Tibial artery (tissue), 4 donors: Measurements from ENCODE around the gene SMCHD1.
"Not testable (repeated sequence)": the region's sequence is repeated elsewhere in the genome, so short reads cannot be mapped to it uniquely, and the experiment has no call there.

Source experiments
- DNase-seq, 2 donors: peaks; one replicate each; pipeline ENCODE4 v3.0.0-alpha.2; 2019
- H3K27ac ChIP-seq, 2 donors: fragments of 200-600 bp; sonication (generic) in 1 of 2; 1 replicate in 1 of 2; 2 replicates in 1 of 2; pipeline ENCODE4 v1.5.1; 2018 to 2019; ENCODE audit warnings: mild to moderate bottlenecking in 1 of 2
- H3K27me3 ChIP-seq, 2 donors: fragments of 200-600 bp; sonication (generic) in 1 of 2; one replicate each; pipeline versions ENCODE4 v1.5.1 to v1.6.0; 2016 to 2019
- H3K36me3 ChIP-seq, 3 donors: fragments of 200-600 bp; sonication (generic) in 2 of 3; one replicate each; pipeline ENCODE4 v1.5.1; 2016 to 2019; ENCODE audit warnings: mild to moderate bottlenecking in 2 of 3
- H3K4me1 ChIP-seq, 4 donors: fragments of 200-600 bp; sonication (generic) in 2 of 4; 1 replicate in 3 of 4; 2 replicates in 1 of 4; pipeline ENCODE4 v1.5.1; 2016 to 2019
- H3K4me3 ChIP-seq, 2 donors: fragments of 200-600 bp; sonication (generic) in 1 of 2; 1 replicate in 1 of 2; 2 replicates in 1 of 2; pipeline ENCODE4 v1.5.1; 2018 to 2019; ENCODE audit warnings: mild to moderate bottlenecking in 2 of 2
- H3K9me3 ChIP-seq, 3 donors: fragments of 200-600 bp; sonication (generic) in 1 of 3; one replicate each; pipeline ENCODE4 v1.5.1; 2016 to 2019
- intact Hi-C: fragments of 100-400 bp; cut with DNase I; formaldehyde crosslinking; loops from one replicate; pipeline ENCODE4 v1.15.0; 2023; ENCODE audit warnings: low total_unique reads
- TF ChIP-seq, protein P1 (sequence below), 2 experiments: fragments of 200-600 bp in 1 of 2; fragments of 450-650 bp in 1 of 2; IDR thresholded peaks; one replicate each; pipeline ENCODE4 v1.5.1; 2017 to 2019; ENCODE audit warnings: antibody characterized with exemption in 2 of 2, mild to moderate bottlenecking in 1 of 2, moderate library complexity in 1 of 2

SMCHD1 gene

DNA sequence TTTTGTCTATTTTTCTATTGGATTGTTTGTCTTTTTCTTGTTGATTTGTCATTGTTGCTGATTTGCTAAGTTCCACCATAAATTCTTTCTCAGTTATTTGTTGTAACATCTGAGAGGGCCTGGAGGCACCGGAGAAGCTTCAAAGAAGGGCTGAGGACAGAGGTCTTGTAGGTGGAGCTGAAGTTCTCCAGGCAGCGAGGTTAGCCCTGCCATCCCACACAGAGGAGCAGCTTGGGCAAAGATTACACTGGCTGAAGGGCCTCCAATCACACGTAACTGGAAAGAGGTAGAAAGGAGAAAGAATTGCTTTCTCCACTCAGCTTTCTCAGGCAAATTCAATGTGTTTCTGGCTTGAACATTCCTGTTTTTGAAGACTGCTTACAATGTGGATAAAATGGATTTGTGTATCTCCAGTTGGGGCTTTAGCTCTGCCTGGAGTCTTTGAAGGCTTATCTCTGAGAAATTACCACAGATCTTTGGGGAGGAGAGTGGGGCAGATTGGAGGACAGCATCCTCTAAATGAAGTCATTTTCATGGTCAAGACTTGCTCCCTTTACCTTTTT is 170.2 kb downstream of the SMCHD1 start:
- intact Hi-C loops, result no loop called here
- H3K4me1 ChIP-seq, result peaks cover 0 to 6% (median 0%) of the 10 kb centered on the region in 4 donors
- TF ChIP-seq, protein P1, sequence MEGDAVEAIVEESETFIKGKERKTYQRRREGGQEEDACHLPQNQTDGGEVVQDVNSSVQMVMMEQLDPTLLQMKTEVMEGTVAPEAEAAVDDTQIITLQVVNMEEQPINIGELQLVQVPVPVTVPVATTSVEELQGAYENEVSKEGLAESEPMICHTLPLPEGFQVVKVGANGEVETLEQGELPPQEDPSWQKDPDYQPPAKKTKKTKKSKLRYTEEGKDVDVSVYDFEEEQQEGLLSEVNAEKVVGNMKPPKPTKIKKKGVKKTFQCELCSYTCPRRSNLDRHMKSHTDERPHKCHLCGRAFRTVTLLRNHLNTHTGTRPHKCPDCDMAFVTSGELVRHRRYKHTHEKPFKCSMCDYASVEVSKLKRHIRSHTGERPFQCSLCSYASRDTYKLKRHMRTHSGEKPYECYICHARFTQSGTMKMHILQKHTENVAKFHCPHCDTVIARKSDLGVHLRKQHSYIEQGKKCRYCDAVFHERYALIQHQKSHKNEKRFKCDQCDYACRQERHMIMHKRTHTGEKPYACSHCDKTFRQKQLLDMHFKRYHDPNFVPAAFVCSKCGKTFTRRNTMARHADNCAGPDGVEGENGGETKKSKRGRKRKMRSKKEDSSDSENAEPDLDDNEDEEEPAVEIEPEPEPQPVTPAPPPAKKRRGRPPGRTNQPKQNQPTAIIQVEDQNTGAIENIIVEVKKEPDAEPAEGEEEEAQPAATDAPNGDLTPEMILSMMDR (IDR thresholded peaks at IDR 0.05), result no peak
- no peaks in the 10 kb centered on the region for H3K36me3 ChIP-seq
- H3K27me3 ChIP-seq, result no peaks in the 10 kb centered on the region
- DNase-seq, result no peak
- H3K4me3 ChIP-seq, result no peak overlapping the region
- no peak overlapping the region for H3K27ac ChIP-seq
- no peaks in the 10 kb centered on the region for H3K9me3 ChIP-seq

DNA sequence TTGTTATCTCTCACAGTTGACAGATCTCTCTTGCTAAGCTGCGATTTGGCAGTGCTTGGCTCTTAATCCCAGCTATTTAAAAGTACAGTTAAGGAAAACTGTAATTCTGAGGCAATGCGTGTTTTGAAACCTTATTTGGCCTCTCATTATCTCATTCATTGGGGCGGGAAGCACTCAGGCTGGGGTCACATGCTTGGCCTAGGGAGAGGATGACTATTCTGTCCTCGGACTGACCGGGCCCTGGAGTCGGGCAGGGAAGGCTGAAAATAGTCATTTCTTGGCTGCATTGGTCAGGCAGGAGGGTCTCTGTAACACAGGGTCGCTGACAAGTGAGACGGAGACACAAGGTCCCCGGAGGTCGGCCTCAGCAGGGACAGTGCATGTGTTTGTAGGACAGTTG is 171.1 kb downstream of the SMCHD1 start:
- no peak overlapping the region for H3K27ac ChIP-seq

DNA sequence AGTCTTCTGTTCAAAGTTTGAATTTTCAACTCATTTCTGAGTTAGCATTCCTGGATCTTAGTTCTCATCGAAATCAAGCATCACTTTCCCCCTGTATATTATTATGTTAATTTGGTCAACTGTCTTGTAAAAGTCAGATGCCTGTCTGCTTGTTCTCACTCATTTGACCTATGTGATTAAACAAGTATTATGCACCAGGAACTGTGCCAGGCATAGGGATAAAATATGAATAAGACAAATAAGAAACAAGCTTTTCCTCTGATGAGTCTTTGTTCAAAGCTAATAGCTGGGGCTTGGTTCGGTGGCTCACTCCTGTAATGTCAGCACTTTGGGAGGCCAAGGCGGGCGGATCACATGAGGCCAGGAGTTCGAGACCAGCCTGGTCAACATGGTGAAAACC is 171.5 kb downstream of the SMCHD1 start:
- Histone ChIP-seq H3K27me3 (no peaks in the 10 kb centered on the region), H3K4me3 (no peak overlapping the region), H3K27ac (no peak overlapping the region), H3K36me3 (no peaks in the 10 kb centered on the region), H3K9me3 (no peaks in the 10 kb centered on the region), H3K4me1 (peaks cover 0 to 6% (median 0%) of the 10 kb centered on the region in 4 donors)
- TF ChIP-seq, protein P1 (IDR thresholded peaks at IDR 0.05), result no peak
- intact Hi-C loops, result no loop called here
- no peak for DNase-seq

More for the DNA sequence above, 171.1 kb downstream of the SMCHD1 start:
- Histone ChIP-seq H3K36me3 (no peaks in the 10 kb centered on the region), H3K4me3 (no peak overlapping the region), H3K4me1 (peaks cover 0 to 6% (median 0%) of the 10 kb centered on the region in 4 donors), H3K9me3 (no peaks in the 10 kb centered on the region), H3K27me3 (no peaks in the 10 kb centered on the region)
- intact Hi-C loops, result no loop called here
- peak in 1 of 2 donors; percentile 72 for DNase-seq
- TF ChIP-seq, protein P1 (IDR thresholded peaks at IDR 0.05), result no peak

DNA sequence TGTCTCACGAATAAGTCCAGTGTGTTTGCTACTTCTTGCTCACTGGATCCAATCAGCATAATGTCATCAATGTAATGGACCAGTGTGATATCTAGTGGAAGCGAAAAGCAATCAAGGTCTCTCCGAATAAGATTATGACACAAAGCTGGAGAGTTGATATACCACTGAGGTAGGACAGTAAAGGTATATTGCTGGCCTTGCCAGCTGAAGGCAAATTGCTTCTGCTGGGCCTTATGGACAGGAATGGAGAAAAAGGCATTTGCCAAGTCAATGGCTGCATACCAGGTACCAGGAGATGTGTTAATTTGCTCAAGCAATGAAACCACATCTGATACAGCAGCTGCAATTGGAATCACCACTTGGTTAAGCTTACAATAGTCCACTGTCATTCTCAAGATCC is 180.6 kb downstream of the SMCHD1 start:
- intact Hi-C loops, H3K4me1 ChIP-seq, H3K4me3 ChIP-seq, H3K36me3 ChIP-seq, H3K27ac ChIP-seq, DNase-seq, H3K9me3 ChIP-seq, H3K27me3 ChIP-seq: not testable (repeated sequence)

DNA sequence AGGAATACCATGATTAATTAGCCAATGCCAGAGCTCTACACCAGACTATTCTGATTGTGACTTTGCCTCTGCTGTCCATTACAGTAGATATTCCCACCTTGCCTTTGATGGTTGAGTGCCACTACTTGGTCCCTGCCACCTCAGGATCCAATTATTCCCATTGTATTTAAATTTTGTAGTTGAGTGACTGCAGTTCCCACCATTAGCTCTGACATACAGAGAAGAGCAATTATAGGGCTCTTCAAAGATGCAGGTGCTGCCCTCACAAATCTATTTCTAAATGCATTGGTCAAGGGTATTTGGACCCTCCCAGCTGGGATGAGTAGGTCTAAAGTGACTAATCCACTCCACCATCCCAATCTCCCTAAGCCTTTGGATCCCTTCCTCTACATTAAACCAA is 181.8 kb downstream of the SMCHD1 start:
- intact Hi-C loops, result not testable (repeated sequence)

DNA sequence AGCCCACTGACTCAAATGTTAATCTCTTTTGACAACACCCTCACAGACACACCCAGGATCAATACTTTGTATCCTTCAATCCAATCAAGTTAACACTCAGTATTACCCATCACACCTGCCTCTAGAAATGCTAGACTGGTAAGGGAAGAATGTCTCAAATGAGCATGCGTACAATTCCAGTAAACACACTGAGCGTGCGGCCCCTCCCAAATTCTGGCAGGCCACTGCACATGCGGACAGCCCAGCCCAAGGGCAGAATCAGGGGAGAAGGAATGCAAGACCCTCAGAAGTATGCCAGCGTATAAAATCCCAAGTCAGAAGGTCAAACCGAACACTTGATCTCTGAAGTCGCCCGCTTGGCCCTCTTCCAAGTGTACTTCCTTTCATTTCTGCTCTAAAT is 183.7 kb downstream of the SMCHD1 start:
- Histone ChIP-seq H3K27me3 (no peaks in the 10 kb centered on the region), H3K4me1 (no peaks in the 10 kb centered on the region), H3K27ac (no peak overlapping the region), H3K4me3 (no peak overlapping the region), H3K9me3 (no peaks in the 10 kb centered on the region), H3K36me3 (no peaks in the 10 kb centered on the region)
- TF ChIP-seq, protein P1 (IDR thresholded peaks at IDR 0.05), result no peak
- DNase-seq, result no peak
- intact Hi-C loops, result no loop called here

More for the DNA sequence above, 181.8 kb downstream of the SMCHD1 start:
- H3K27me3 ChIP-seq, H3K36me3 ChIP-seq, H3K4me3 ChIP-seq, H3K27ac ChIP-seq, DNase-seq, H3K4me1 ChIP-seq, H3K9me3 ChIP-seq: not testable (repeated sequence)

DNA sequence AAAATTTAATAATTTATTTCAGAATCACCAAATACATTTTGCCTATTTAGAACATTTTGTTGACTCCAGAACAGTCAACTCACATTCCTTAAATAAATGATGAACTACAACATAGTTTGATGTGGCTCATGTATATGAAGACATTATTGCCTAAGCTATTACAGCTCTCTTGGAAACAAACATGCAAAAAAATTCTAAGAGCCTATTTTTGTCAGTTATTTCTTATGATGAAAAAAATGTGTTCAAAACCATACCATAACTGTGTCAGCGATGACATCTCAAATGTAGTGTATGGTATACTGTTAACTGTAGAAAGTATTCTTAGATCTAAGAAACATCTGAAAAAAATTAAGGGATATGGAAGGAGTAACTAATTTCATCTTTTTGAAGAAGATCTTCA is 185.0 kb downstream of the SMCHD1 start:
- H3K4me1 ChIP-seq, result no peaks in the 10 kb centered on the region
- TF ChIP-seq, protein P1 (IDR thresholded peaks at IDR 0.05), result no peak
- no peak overlapping the region for H3K4me3 ChIP-seq
- H3K9me3 ChIP-seq, result no peaks in the 10 kb centered on the region
- no peak for DNase-seq
- intact Hi-C loops, result no loop called here
- no peak overlapping the region for H3K27ac ChIP-seq
- H3K36me3 ChIP-seq, result no peaks in the 10 kb centered on the region
- no peaks in the 10 kb centered on the region for H3K27me3 ChIP-seq
